HCT116 (cell line): ENCODE data around the gene DAGLA. TPM values are rescaled to one million over a fixed set of nuclear protein-coding genes. Genes with fewer than 3 reads are reported as not detected.

Source experiments
- ATAC-seq: fragments of 200-7000 bp; cut with Tn5 transposase; 2 replicates; pipeline ENCODE4 v1.9.1; 2020; ENCODE audit warnings: mild to moderate bottlenecking, moderate library complexity
- BruUV-seq: library from RNA; stranded (reverse); fragments of 400-500 nt; replicated peaks from 2 replicates; lab custom pipeline; 2021; lab: Mats Ljungman, UMichigan
- CTCF ChIA-PET: fragments of 300-600 bp; sonication (Branson Sonifier 250); formaldehyde crosslinking; loops from one replicate; lab custom pipeline; 2021; ENCODE audit warnings: antibody characterized with exemption; lab: Charles Lee
- POLR2A ChIA-PET: fragments of 300-600, 350-600 bp; sonication (Branson Sonifier 250); formaldehyde crosslinking; loops from one replicate; lab custom pipeline; 2021; ENCODE audit warnings: antibody characterized with exemption; lab: Charles Lee
- RAD21 ChIA-PET, 2 experiments: fragments of 300-600 bp; sonication (Branson Sonifier 250); formaldehyde crosslinking; loops; one replicate each; lab custom pipeline; 2023; ENCODE audit warnings: low total read pairs in 2 of 2; ENCODE audit not compliant: uncharacterized antibody in 2 of 2, unreplicated experiment in 2 of 2, low non-redundant PET in 1 of 2; lab: Charles Lee
- DNase-seq: peaks from one replicate; pipeline ENCODE4 v3.0.0-alpha.2; 2010; ENCODE audit warnings: low read depth, low spot score
- H2AFZ ChIP-seq: fragments of 200-600 bp; shearing (Covaris generic), sonication (generic); 2 replicates; pipeline ENCODE4 v1.6.1; 2017; ENCODE audit warnings: low read depth, mixed run types, mixed read lengths, antibody characterized with exemption, low read length; ENCODE audit not compliant: poor library complexity, severe bottlenecking
- H3K27ac ChIP-seq: 2 replicates; pipeline ENCODE4 v1.5.1; 2012; ENCODE audit warnings: low read depth, low read length
- H3K27me3 ChIP-seq: fragments of 200-600 bp; sonication (generic); 2 replicates; pipeline ENCODE4 v1.6.1; 2016; ENCODE audit warnings: mixed run types, low read length, mixed read lengths; ENCODE audit not compliant: insufficient read depth
- H3K36me3 ChIP-seq, 2 experiments: fragments of 200-500 bp in 1 of 2; fragments of 200-600 bp in 1 of 2; sonication (Bioruptor generic) in 1 of 2; sonication (generic) in 1 of 2; 2 replicates each; pipeline versions ENCODE4 v1.5.1 to v1.6.1; 2014 to 2016; ENCODE audit warnings: low read length in 2 of 2, inconsistent platforms in 1 of 2, mixed read lengths in 1 of 2, mixed run types in 1 of 2; ENCODE audit not compliant: insufficient read depth in 2 of 2, control insufficient read depth in 1 of 2
- H3K4me1 ChIP-seq, 2 experiments: fragments of 200-600 bp in 1 of 2; sonication (generic) in 1 of 2; 2 replicates each; pipeline versions ENCODE4 v1.5.1 to v1.6.1; 2012 to 2017; ENCODE audit warnings: low read length in 2 of 2, inconsistent platforms in 1 of 2, mild to moderate bottlenecking in 1 of 2, mixed read lengths in 1 of 2, mixed run types in 1 of 2, moderate library complexity in 1 of 2; ENCODE audit not compliant: insufficient read depth in 2 of 2, control insufficient read depth in 1 of 2
- H3K4me2 ChIP-seq: fragments of 200-600 bp; sonication (generic); 2 replicates; pipeline ENCODE4 v1.6.1; 2017; ENCODE audit warnings: mixed run types, low read length, mixed read lengths
- H3K4me3 ChIP-seq, 2 experiments: fragments of 200-600 bp in 1 of 2; sonication (generic) in 1 of 2; replicated peaks in 1 of 2; 2 replicates each; pipeline ENCODE4 v1.5.1; 2011 to 2016; ENCODE audit warnings: low read length in 2 of 2, control low read depth in 1 of 2, low read depth in 1 of 2, mild to moderate bottlenecking in 1 of 2, mixed read lengths in 1 of 2, mixed run types in 1 of 2
- H3K79me2 ChIP-seq: fragments of 200-600 bp; sonication (generic); 2 replicates; pipeline ENCODE4 v1.6.1; 2017; ENCODE audit warnings: mild to moderate bottlenecking, mixed run types, low read length, moderate library complexity, mixed read lengths; ENCODE audit not compliant: insufficient read depth
- H3K9ac ChIP-seq: fragments of 200-600 bp; sonication (generic); 2 replicates; pipeline ENCODE4 v1.6.1; 2016; ENCODE audit warnings: low read length, mixed read lengths
- H3K9me2 ChIP-seq: fragments of 200-600 bp; sonication (generic), shearing (Covaris generic); 2 replicates; pipeline ENCODE4 v1.6.1; 2017; ENCODE audit warnings: mixed run types, mild to moderate bottlenecking, moderate library complexity; ENCODE audit not compliant: insufficient read depth
- H3K9me3 ChIP-seq, 2 experiments: fragments of 200-500 bp in 1 of 2; fragments of 200-600 bp in 1 of 2; sonication (Bioruptor generic) in 1 of 2; sonication (generic) in 1 of 2; 2 replicates each; pipeline ENCODE4 v1.6.1; 2014 to 2017; ENCODE audit warnings: low read length in 2 of 2, mixed read lengths in 2 of 2, inconsistent platforms in 1 of 2, low read depth in 1 of 2, mild to moderate bottlenecking in 1 of 2, mixed run types in 1 of 2, moderate library complexity in 1 of 2; ENCODE audit not compliant: control insufficient read depth in 1 of 2, insufficient read depth in 1 of 2
- H4K20me1 ChIP-seq: fragments of 200-600 bp; sonication (generic), shearing (Covaris generic); 2 replicates; pipeline ENCODE4 v1.6.1; 2017; ENCODE audit warnings: mixed run types, mild to moderate bottlenecking, moderate library complexity; ENCODE audit not compliant: insufficient read depth
- ATF3 ChIP-seq: IDR thresholded peaks from 2 replicates; pipeline ENCODE4 v1.6.1; 2012
- CBX3 ChIP-seq: IDR thresholded peaks from 2 replicates; pipeline ENCODE4 v1.6.1; 2012; ENCODE audit warnings: low read depth
- CEBPB ChIP-seq: IDR thresholded peaks from 2 replicates; pipeline ENCODE4 v1.6.1; 2012; ENCODE audit warnings: low read depth
- ELF1 ChIP-seq: IDR thresholded peaks from 2 replicates; pipeline ENCODE4 v1.6.1; 2012; ENCODE audit warnings: low read depth, borderline replicate concordance
- EZH2phosphoT487 ChIP-seq: fragments of 200-600 bp; IDR thresholded peaks from 2 replicates; pipeline ENCODE4 v1.6.1; 2018; ENCODE audit warnings: antibody characterized with exemption, borderline replicate concordance
- FOSL1 ChIP-seq: IDR thresholded peaks from 2 replicates; pipeline ENCODE4 v1.6.1; 2012; ENCODE audit warnings: low read depth
- MAX ChIP-seq: IDR thresholded peaks from 2 replicates; pipeline ENCODE4 v1.6.1; 2012
- POLR2A ChIP-seq: IDR thresholded peaks from 2 replicates; pipeline ENCODE4 v1.7.0; 2011; ENCODE audit warnings: borderline replicate concordance; ENCODE audit not compliant: insufficient read depth, insufficient read length; ENCODE audit errors: extremely low read depth
- POLR2AphosphoS5 ChIP-seq: IDR thresholded peaks from 2 replicates; pipeline ENCODE4 v1.6.1; 2011; ENCODE audit warnings: mild to moderate bottlenecking, low read depth, low read length, moderate library complexity
- SIN3A ChIP-seq: IDR thresholded peaks from 2 replicates; pipeline ENCODE4 v1.6.1; 2012; ENCODE audit warnings: low read depth
- SP1 ChIP-seq: IDR thresholded peaks from 2 replicates; pipeline ENCODE4 v1.6.1; 2012; ENCODE audit warnings: low read depth
- SRF ChIP-seq: IDR thresholded peaks from 2 replicates; pipeline ENCODE4 v1.6.1; 2012; ENCODE audit warnings: low read depth
- ZBTB33 ChIP-seq: IDR thresholded peaks from 2 replicates; pipeline ENCODE4 v1.6.1; 2011; ENCODE audit warnings: mild to moderate bottlenecking, low read length, moderate library complexity; ENCODE audit not compliant: insufficient replicate concordance; ENCODE audit errors: extremely low read depth
- ZNF274 ChIP-seq: fragments of 200-500 bp; sonication (Bioruptor generic); IDR thresholded peaks from 2 replicates; pipeline ENCODE4 v1.6.1; 2014; ENCODE audit warnings: mild to moderate bottlenecking, low read depth, low read length, inconsistent platforms
- intact Hi-C: fragments of 100-400 bp; cut with micrococcal nuclease; formaldehyde crosslinking; loops from 2 replicates; pipeline ENCODE4 v1.10.0; 2022
- total RNA-seq: library from RNA; stranded (reverse); gene quantifications from one replicate; pipeline ENCODE4 v1.2.1, GENCODE V29; 2021; ENCODE audit not compliant: unreplicated experiment
- TF ChIP-seq, protein P1 (sequence below), 3 experiments: fragments of 200-600 bp in 1 of 3; sonication (generic) in 1 of 3; IDR thresholded peaks in 2 of 3; conservative IDR thresholded peaks in 1 of 3; 2 replicates each; pipeline ENCODE4 v1.5.1; 2012 to 2017; ENCODE audit warnings: low read depth in 2 of 3, low read length in 2 of 3, antibody characterized with exemption in 1 of 3, borderline replicate concordance in 1 of 3, control low read depth in 1 of 3, mild to moderate bottlenecking in 1 of 3, mixed read lengths in 1 of 3, mixed run types in 1 of 3, moderate library complexity in 1 of 3; ENCODE audit not compliant: insufficient read depth in 1 of 3

Gene DAGLA
- total RNA-seq, 1 experiment from 2014 or later: 2.7 TPM

DNA sequence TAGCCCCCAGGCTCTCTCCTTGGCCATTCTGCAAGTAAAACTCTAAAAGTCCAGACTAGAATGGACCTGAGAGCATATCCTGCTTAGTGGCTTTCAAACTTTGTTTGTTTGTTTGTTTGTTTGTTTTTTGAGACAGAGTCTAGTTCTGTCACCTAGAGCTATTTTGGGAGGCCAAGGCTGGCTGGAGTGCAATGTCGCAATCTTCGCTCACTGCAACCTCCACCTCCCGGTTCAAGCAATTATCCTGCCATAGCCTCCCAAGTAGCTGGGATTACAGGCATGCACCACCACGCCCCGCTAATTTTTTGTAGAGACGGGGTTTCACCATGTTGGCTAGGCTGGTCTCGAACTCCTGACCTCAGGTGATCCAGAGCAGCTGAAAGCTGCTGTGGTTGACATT is 28.9 kb downstream of the DAGLA start:
- no TSS peak for BruUV-seq
- ATAC-seq (no peak), DNase-seq (no peak)
- no peaks in the 10 kb centered on the region for H3K36me3 ChIP-seq
- no peak overlapping the region for H2AFZ ChIP-seq
- POLR2A ChIA-PET: interaction anchor here (1.5 kb wide), 1 partner anchor 10 kb away, joined by 3 read pairs; no protein-coding TSS in a partner anchor
- no peaks in the 10 kb centered on the region for H4K20me1 ChIP-seq
- RAD21 ChIA-PET: no interaction called here
- intact Hi-C loops: no loop called here
- no peak overlapping the region for H3K9ac ChIP-seq
- CTCF ChIA-PET: interaction anchor here (1.2 kb wide), 1 partner anchor 21 kb away, joined by 4 read pairs; no protein-coding TSS in a partner anchor
- TF ChIP-seq CBX3: no peak
- no peak for TF ChIP-seq SRF
- no peak for TF ChIP-seq ZNF274
- TF ChIP-seq FOSL1: no peak
- no peak for TF ChIP-seq CEBPB
- TF ChIP-seq ZBTB33: no peak
- no peak for TF ChIP-seq MAX
- TF ChIP-seq SIN3A: no peak
- TF ChIP-seq POLR2AphosphoS5: no peak
- TF ChIP-seq ATF3: no peak
- TF ChIP-seq SP1: no peak
- TF ChIP-seq ELF1: no peak
- TF ChIP-seq EZH2phosphoT487: no peak
- TF ChIP-seq POLR2A: no peak
- TF ChIP-seq, protein P1, sequence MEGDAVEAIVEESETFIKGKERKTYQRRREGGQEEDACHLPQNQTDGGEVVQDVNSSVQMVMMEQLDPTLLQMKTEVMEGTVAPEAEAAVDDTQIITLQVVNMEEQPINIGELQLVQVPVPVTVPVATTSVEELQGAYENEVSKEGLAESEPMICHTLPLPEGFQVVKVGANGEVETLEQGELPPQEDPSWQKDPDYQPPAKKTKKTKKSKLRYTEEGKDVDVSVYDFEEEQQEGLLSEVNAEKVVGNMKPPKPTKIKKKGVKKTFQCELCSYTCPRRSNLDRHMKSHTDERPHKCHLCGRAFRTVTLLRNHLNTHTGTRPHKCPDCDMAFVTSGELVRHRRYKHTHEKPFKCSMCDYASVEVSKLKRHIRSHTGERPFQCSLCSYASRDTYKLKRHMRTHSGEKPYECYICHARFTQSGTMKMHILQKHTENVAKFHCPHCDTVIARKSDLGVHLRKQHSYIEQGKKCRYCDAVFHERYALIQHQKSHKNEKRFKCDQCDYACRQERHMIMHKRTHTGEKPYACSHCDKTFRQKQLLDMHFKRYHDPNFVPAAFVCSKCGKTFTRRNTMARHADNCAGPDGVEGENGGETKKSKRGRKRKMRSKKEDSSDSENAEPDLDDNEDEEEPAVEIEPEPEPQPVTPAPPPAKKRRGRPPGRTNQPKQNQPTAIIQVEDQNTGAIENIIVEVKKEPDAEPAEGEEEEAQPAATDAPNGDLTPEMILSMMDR (IDR thresholded peaks at IDR 0.05 in 2 of 3, conservative IDR thresholded peaks at IDR 0.05 in 1 of 3; ENCODE audit: borderline replicate concordance in 1 of 3, insufficient read depth in 1 of 3, low read depth in 2 of 3, low read length in 2 of 3): no peak
- H3K79me2 ChIP-seq: no peaks in the 10 kb centered on the region
- H3K4me3 ChIP-seq: no peak overlapping the region
- H3K27ac ChIP-seq: no peak overlapping the region
- H3K4me2 ChIP-seq: no peak overlapping the region
- no peaks in the 10 kb centered on the region for H3K27me3 ChIP-seq
- H3K9me2 ChIP-seq: no peaks in the 10 kb centered on the region
- no peaks in the 10 kb centered on the region for H3K9me3 ChIP-seq
- H3K4me1 ChIP-seq: peaks cover 2 to 4% of the 10 kb centered on the region in 2 experiments; a peak in 2 of 4 replicates
